HUDEP-2 (cell line): ENCODE data around the gene HOXC12.

ENCODE experiments used
- DNase-seq, 76 experiments: peaks; one replicate each; lab custom pipeline; 2025; ENCODE audit not compliant: unreplicated experiment in 76 of 76; lab: John Stamatoyannopoulos, UW

The HOXC12 gene

GRCh38 chr12:53940443-53941014, 14.2 kb upstream of the HOXC12 start:
- no peak for DNase-seq

DNA sequence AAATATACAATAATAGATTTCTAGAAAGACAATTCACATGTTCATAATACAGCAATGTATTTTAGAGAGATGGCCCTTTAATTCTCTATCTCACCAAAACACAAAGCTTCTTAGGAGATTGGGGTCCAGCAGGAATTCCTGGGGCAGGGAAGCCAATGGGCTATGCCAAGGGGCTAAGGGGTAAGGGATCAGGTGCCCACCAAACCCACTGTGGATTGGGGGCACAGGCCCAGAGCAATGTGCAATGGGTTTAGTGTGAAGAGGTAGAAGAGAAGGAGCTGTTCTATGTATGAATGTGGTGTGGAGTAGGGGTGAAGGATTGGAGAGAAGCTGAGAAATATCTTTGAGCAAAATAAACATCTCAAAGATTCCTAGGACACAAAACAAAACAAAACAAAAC, 13.5 kb upstream of the HOXC12 start:
- no peak for DNase-seq

GRCh38 chr12:53941750-53942149, 13.0 kb upstream of the HOXC12 start:
- DNase-seq, result no peak

DNA sequence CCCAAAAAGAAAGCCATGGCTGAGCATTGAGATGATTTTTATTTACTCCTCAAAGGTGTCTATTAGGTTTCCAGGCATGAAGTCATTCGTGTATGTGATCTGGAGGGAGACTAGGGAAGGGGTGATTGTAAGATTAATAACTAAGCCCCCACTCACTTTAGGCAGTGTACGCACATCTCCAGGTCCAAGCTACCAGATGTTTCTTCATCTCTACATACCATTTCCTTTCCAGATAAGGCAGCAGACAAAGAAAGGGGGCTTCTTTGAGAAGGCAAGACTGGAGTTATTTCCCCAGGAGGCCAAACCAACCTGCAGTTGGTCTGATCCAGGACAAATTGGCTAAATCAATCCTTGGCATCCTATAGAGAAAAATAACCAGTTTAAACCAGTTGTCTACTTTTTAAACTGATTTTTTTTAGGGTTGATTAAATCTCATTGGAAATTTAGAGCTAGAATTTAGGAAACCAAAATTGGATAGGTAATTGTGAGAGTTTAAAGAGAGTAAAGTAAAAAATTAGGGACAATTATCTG, 12.2 kb upstream of the HOXC12 start:
- no peak for DNase-seq

DNA sequence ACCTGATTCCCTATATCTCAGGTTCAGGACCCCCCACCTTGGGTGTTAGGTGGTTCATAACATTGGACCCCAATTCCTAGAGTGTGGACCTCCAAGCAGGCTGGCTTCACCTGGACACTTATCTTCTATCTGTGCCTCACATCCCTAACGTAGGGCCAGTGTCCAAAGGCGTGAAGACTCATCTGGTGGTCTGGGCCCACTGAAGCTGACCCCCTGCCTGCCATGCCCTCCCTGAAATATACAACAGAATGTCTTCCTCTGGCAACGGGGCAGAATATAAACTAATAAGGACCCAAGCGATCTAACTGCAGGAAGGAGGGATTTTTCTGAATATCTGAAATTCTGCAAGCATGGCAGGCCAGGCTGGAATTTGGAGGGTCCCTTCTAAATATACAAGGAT, 10.5 kb upstream of the HOXC12 start:
- DNase-seq, result no peak

GRCh38 chr12:53944907-53945847, 9.5 kb upstream of the HOXC12 start:
- peak in 5 of 76 experiments; percentile 1 to 7 (median 3) for DNase-seq

GRCh38 chr12:53947743-53948142, 7.0 kb upstream of the HOXC12 start:
- DNase-seq, result no peak

DNA sequence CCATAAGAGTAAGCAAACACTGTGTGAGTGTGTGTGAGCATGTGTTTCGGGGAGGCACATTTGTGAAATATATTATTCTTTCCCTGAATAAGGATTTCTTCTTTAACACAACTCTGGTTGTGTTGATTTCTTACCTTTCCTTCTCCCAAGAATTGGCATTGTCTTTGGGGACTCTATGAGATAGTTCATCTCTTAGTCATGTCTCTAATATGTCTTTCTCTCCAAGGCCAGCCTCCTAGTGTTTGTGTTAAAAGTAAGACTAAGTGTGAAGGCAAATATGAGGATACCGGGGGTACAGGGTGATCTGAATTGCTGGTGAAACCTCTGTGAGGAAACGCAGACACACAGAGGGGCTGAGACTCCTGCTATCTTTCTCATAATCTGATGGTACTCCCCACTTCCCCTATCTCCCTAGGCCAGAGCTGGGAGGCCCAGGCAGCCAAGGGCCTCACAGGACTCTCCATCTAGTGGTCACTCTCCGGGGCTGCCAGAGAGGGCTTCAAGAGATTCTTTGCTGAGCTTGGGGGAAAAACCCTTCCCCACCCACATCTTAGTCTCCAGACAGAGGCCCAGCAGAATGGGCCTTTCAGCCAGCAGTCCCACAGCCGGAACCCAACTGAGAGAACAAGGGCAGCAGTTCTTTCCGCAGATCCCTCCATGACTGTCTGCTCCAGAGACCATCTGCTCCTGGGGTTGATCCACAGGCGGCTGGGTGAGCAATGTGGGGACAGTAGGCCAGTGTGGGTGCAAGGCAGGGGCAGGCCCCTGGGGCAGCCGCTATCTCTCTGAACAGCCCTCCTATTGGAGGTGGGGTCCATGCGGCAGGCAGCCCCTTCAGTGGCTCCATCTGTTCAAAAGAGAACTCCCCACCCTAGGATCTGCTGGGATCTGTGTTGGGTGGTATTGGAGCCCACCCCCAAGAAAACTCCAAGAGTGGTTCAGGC, 5.8 kb upstream of the HOXC12 start:
- peak in 13 of 76 experiments; percentile 3 to 32 (median 12) for DNase-seq

DNA sequence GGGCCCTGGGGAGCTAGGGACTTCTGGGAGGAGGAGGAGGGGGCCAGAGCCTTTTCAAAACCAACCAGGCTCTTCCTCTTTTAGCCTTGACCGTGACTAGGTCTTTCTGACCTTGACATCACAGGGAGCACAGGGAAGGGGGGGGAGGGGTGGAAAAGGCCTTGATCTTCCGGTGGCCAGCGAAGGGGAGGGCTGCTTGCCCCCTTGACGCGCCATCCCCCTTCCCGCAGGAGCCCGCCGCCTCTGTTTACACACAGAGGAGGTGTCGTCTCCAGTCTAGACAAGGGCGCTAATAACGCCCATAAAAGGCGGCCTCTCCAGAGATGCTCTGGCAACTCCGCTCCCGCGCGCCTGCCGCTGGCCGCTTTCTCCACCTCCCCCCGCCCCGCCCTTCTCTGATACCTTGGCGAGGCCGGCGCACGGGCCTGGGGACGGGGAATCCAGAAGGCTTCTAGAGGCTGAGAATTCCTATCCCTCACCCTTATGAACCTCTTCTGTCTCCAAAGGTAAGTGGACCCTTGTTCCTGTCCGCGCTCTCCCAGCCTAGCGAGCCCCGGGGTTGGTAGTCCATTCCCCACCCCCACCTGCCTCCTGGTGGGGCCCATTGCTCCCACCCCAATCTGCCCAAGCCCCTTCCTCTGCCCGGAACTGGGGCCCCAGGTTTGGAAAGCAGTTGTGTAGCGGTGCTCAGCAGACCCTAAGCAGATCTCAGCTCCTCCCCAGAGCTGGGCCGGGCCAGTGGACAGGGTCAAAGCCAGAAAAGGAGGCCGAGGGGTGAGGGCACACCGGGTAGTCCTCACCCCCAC, 4.9 kb upstream of the HOXC12 start:
- no peak for DNase-seq

DNA sequence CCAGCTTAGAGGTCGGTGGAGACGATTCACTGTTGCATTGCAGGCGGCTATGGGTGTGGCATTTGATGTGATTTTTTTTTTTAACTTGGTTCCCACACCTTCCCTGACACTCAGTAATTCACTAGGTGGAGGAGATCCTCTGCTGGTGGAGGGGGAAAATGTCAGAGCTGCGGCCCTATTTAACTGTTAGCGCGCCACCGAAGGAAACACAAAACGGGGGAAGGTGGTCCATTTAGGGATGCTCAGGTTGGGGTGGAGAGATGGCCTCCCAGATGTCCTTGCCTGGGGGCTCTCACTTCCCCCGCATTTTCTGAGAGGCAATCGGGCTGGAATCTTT, 4.3 kb upstream of the HOXC12 start:
- DNase-seq, result no peak

DNA sequence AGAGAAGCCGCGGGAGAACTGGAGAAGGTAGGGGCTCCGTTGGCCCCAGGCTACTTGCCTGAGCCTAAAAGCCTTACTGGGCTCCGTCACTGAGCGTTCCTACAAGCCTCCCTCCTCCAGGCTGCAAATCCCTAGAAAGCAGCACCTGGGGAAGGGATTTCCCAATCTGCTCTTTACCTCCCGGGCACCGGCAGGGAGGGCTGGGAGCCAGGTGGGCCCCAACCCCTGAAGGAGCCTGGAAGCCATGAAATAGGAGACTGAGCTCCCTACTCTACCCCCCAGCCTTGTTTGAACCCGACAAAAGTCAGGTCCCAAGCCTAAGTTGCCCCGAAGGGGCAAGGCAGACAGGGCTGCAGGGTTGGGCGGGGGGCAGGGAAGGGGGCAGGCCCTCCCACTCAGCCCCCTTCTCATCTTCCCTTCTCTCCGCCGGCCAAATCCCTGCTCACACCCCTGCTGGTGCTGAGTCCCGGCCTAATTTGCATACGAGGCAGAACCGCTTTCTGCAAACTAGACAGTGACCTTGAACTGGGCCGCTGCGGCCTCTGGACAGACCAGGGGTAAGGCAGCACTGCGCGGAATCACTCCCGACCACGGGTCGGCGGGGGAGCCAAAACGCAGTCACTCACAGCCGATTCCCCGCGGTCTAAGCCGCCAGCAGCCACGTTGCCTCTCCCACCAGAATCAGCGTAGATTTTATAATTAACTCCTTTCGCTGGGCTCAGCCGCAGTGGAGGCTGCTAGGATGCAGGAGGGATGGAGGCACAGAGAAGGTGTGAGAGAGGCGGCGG, 3.7 kb upstream of the HOXC12 start:
- DNase-seq, result no peak

GRCh38 chr12:53951577-53952334, 2.9 kb upstream of the HOXC12 start:
- no peak for DNase-seq

GRCh38 chr12:53952335-53952694, 2.4 kb upstream of the HOXC12 start:
- no peak for DNase-seq

DNA sequence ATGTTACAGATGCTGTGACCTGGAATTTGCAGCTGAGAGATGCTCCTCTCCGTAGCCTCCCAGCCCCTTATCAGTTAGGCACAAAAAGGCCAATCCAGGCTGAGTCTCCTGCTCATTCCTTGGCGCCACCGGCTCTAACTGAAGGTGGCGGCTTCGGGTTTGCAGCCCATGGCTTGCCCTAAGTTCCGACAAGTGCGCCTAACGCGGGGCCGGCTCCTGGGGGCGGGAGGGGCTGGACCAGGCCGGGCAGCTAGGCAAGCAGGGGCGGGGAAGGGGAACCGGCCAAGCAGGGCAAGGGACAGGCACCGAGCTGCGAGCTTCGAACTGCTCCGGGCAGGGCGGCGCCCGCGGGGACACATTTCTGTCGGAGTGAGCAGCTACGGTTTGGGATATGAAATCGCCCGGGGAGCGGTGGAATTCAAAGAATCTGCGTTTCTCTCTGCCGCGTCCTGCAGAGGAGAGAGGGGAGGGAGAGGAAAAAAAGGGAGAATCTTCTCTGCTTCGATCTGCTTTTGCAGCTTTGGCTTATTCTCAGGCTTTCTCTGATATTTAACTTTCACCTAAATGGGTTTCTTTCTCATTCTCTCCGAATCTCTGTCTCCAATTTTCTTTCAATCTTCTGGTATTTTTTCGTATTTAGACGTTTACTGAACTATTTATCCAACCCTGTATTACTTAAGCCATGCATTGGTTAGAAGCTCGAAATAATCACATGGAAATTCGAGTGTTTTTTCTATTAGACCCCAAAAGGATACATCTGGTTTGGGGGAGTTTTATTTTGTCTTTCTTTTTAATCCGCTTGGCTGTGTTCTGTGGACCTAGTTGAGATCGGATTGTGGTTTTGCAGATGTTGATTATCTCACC, 1.6 kb upstream of the HOXC12 start:
- DNase-seq, result no peak

GRCh38 chr12:53953831-53954693, 641 bp upstream of the HOXC12 start:
- no peak for DNase-seq

DNA sequence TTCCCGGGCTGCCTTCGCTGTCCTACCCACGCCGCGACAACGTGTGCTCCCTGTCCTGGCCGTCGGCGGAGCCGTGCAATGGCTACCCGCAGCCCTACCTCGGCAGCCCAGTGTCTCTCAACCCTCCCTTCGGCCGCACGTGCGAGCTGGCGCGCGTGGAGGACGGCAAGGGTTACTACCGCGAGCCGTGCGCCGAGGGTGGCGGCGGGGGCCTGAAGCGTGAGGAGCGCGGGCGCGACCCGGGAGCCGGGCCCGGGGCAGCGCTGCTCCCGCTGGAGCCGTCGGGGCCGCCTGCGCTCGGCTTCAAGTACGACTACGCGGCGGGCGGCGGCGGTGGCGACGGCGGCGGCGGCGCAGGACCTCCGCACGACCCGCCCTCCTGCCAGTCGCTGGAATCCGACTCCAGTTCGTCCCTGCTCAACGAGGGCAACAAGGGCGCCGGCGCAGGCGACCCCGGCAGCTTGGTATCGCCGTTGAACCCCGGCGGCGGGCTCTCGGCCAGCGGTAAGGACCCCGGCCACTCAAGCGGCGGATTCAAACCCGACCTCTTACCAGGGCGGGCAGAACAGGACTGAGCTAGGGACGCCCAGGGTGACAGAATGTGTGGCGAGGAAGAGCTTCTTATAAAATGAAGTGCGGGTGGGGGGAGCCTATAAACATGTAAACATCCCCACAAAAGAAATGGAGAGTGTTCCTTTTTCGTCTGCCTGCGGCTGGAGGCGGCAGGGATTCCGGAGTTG, 503 bp downstream of the HOXC12 start:
- DNase-seq, result no peak
